Neutrophil (primary cell): ENCODE results near the gene PRR14L.
"Not testable (repeated sequence)": the region's sequence is repeated elsewhere in the genome, so short reads cannot be mapped to it uniquely, and the experiment has no call there.

Experiments
- H3K27ac ChIP-seq: fragments of 200-600 bp; sonication (generic); 2 replicates; pipeline ENCODE4 v1.5.1; 2016; ENCODE audit warnings: mild to moderate bottlenecking, moderate library complexity
- H3K27me3 ChIP-seq: fragments of 200-600 bp; sonication (generic); 2 replicates; pipeline ENCODE4 v1.6.0; 2016; ENCODE audit warnings: mild to moderate bottlenecking
- H3K36me3 ChIP-seq: fragments of 200-600 bp; sonication (generic); 2 replicates; pipeline ENCODE4 v1.5.1; 2017
- H3K4me1 ChIP-seq, 2 experiments: fragments of 200-600 bp in 1 of 2; sonication (generic) in 1 of 2; 1 replicate in 1 of 2; 2 replicates in 1 of 2; pipeline versions ENCODE4 v1.5.1 to v1.6.1; 2013 to 2016; ENCODE audit warnings: low read depth in 1 of 2, low read length in 1 of 2, mild to moderate bottlenecking in 1 of 2, moderate library complexity in 1 of 2; ENCODE audit not compliant: control insufficient read depth in 1 of 2, insufficient read depth in 1 of 2
- H3K4me3 ChIP-seq, 2 experiments: fragments of 200-600 bp in 1 of 2; sonication (generic) in 1 of 2; 1 replicate in 1 of 2; 2 replicates in 1 of 2; pipeline ENCODE4 v1.5.1; 2013 to 2016; ENCODE audit warnings: low read depth in 1 of 2, low read length in 1 of 2, mild to moderate bottlenecking in 1 of 2, moderate library complexity in 1 of 2
- H3K9me3 ChIP-seq: fragments of 200-600 bp; sonication (generic); 2 replicates; pipeline ENCODE4 v1.5.1; 2016
- TF ChIP-seq, protein P1 (sequence below): fragments of 200-600 bp; sonication (generic); IDR thresholded peaks from 2 replicates; pipeline ENCODE4 v1.5.1; 2016; ENCODE audit warnings: antibody characterized with exemption

PRR14L gene

DNA sequence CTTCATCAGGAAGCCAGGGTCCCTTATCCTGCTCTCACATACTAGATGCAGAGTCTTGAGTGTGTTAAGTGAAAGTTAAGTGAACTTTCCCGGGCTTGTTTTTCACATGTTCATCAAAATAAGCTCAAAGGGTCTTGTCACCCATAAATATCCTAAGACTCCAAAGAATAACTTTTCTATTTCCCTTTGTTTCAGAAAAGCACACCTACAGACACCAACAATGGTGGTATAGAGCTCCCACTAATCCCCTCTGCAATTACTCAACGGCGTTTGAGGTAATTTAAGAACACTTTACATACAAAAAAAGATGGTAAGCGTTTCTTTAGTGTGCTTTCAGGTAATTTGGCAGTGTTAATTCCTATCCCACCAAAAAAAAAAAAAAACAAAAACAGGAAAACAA, 2.5 kb downstream of the PRR14L start:
- Histone ChIP-seq H3K9me3 (no peaks in the 10 kb centered on the region), H3K4me3 (no peak overlapping the region), H3K27me3 (no peaks in the 10 kb centered on the region), H3K27ac (no peak overlapping the region), H3K36me3 (peaks cover 9% of the 10 kb centered on the region), H3K4me1 (peaks cover 31 to 41% of the 10 kb centered on the region in 2 experiments)
- TF ChIP-seq, protein P1, sequence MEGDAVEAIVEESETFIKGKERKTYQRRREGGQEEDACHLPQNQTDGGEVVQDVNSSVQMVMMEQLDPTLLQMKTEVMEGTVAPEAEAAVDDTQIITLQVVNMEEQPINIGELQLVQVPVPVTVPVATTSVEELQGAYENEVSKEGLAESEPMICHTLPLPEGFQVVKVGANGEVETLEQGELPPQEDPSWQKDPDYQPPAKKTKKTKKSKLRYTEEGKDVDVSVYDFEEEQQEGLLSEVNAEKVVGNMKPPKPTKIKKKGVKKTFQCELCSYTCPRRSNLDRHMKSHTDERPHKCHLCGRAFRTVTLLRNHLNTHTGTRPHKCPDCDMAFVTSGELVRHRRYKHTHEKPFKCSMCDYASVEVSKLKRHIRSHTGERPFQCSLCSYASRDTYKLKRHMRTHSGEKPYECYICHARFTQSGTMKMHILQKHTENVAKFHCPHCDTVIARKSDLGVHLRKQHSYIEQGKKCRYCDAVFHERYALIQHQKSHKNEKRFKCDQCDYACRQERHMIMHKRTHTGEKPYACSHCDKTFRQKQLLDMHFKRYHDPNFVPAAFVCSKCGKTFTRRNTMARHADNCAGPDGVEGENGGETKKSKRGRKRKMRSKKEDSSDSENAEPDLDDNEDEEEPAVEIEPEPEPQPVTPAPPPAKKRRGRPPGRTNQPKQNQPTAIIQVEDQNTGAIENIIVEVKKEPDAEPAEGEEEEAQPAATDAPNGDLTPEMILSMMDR, result no peak

DNA sequence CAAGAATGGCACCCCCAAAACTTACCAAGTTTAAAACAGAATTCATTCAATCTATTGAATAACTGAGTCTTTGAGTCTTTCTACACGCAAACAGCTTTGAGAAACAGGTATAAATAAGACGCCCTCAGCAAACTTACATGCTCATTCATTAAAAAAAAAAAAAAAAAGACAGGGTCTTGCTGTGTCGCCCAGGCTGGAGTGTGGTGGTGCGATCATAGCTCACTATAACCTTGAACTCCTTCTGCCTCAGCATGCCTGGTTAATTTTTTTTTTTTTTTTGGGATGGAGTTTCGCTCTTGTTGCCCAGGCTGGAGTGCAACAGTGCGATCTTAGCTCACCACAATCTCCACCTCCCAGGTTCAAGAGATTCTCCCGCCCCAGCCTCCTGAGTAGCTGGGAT, 6.1 kb downstream of the PRR14L start:
- no peak overlapping the region for H3K27ac ChIP-seq
- H3K9me3 ChIP-seq, result no peaks in the 10 kb centered on the region
- peaks cover 14% of the 10 kb centered on the region for H3K36me3 ChIP-seq
- H3K27me3 ChIP-seq, result no peaks in the 10 kb centered on the region
- no peak overlapping the region for H3K4me3 ChIP-seq
- TF ChIP-seq, protein P1, result no peak
- H3K4me1 ChIP-seq, result peaks cover 30 to 34% of the 10 kb centered on the region in 2 experiments

DNA sequence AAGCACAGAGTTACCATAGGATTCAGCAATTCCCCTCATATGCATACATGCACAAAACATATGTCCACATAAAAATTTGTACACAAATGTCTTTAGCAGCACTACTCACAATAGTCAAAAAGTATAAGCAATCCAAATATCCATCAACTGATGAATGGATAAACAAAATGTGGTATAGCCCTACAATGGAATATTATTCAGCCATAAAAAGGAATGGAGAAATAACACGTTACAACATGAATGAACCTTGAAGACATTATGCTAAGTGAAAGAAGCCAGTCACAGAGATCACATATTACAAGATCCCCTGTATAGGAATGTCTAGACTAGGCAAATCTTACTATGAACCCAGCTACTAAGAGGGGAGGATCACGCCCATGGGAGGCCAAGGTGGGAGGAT, 7.2 kb downstream of the PRR14L start:
- Histone ChIP-seq H3K4me3 (no peak overlapping the region), H3K9me3 (no peaks in the 10 kb centered on the region), H3K27me3 (no peaks in the 10 kb centered on the region), H3K36me3 (peaks cover 26% of the 10 kb centered on the region), H3K4me1 (peaks cover 23 to 24% of the 10 kb centered on the region in 2 experiments), H3K27ac (no peak overlapping the region)
- TF ChIP-seq, protein P1, result no peak

DNA sequence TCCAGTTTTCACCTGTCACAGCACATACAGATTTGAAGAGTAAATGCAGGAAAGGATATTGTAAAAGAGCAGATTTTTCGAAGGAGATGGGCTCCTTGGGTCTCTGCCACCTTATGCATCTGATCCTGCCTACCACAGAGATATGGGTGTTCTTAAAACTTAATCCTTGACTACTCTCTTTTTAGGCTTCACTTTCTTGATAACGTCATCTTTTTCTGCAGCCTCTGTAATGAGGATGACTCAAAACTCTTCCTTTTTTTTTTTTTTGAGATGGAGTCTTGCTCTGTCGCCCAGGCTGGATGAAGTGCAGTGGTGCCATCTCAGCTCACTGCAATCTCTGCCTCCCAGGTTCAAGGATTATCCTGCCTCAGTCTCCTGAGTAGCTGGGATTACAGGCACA, 7.8 kb downstream of the PRR14L start:
- Histone ChIP-seq H3K9me3 (no peaks in the 10 kb centered on the region), H3K4me3 (no peak overlapping the region), H3K27me3 (no peaks in the 10 kb centered on the region), H3K4me1 (peaks cover 23 to 24% of the 10 kb centered on the region in 2 experiments), H3K36me3 (peaks cover 27% of the 10 kb centered on the region), H3K27ac (peak overlapping the region; percentile 42)
- TF ChIP-seq, protein P1, result no peak

DNA sequence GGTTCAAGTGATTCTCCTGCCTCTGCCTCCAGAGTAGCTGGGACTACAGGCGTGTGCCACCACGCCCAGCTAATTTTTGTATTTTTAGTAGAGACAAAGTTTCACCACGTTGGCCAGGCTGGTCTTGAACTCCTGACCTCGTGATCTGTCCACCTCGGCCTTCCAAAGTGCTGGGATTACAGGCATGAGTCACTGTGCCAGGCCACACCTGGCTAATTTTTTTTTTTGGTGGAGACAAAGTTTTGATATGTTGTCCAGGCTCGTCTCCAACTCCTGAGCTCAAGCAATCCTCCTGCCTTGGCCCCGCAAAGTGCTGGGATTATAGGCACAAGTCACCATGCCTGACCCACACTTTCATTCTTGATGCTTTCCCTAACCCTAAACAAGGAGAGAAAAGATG, 9.6 kb downstream of the PRR14L start:
- Histone ChIP-seq H3K27ac (peak overlapping the region; percentile 73), H3K4me1 (peaks cover 15 to 22% of the 10 kb centered on the region in 2 experiments), H3K36me3 (peaks cover 31% of the 10 kb centered on the region)
- not testable (repeated sequence) for H3K4me3 ChIP-seq, H3K9me3 ChIP-seq, H3K27me3 ChIP-seq

DNA sequence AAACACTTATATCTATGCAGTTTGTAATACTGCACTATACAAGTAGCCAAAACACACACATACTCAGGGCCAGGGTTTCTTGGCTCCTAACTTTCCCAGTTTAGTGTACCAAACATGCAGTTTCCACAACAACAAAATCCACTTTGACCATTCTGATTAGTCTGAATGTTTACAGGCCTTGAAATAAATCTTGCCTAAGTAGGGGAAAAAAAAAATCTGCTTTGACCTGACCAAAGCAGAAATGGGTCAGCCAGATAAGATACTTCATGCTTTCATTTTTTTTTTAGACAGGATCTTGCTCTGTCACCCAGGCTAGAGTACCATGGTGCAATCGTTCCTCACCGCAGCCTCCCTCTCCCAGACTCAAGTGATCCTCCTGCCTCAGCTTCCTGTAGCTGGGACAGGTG, 10.1 kb downstream of the PRR14L start:
- Histone ChIP-seq H3K27me3 (no peaks in the 10 kb centered on the region), H3K4me3 (no peak overlapping the region), H3K27ac (peak overlapping the region; percentile 73), H3K4me1 (peaks cover 14 to 20% of the 10 kb centered on the region in 2 experiments), H3K36me3 (peaks cover 35% of the 10 kb centered on the region), H3K9me3 (no peaks in the 10 kb centered on the region)
- TF ChIP-seq, protein P1, result no peak
